Measurements from ENCODE around the gene CRYAA. TPM values are rescaled to one million over a fixed set of nuclear protein-coding genes. Genes with fewer than 3 reads are reported as not detected.

CRYAA gene
- total RNA-seq, 1 experiment from 2014 or later: not detected

DNA sequence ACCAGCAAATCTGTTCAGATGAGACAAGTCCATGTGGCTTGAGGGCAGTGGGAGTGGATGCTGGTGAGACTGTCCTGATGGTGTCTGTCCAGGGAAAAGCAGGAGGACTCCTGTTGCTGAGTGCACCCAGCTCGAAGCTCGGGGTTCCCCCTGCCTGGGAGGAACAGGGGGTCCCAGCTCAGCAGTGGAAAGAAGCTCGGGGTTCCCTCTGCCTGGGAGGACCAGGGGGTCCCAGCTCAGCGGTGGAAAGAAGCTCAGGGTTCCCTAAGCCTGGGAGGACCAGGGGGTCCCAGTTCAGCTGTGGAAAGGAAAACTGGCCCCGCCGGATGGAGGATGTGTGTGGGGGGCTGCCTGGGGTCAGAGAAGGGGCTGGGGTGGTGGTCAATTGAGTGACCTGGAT, 39.1 kb downstream of the CRYAA start:
- Histone ChIP-seq H3K79me2 (ENCODE audit: insufficient read depth, low read length) (no peaks in the 10 kb centered on the region), H3K4me3 (replicated peaks in 1 of 2; ENCODE audit: low read depth in 1 of 2, low read length in 2 of 2) (no peak overlapping the region), H3K36me3 (ENCODE audit: control insufficient read depth in 1 of 2, insufficient read depth in 2 of 2, low read length in 2 of 2) (no peaks in the 10 kb centered on the region), H4K20me1 (ENCODE audit: insufficient read depth) (no peaks in the 10 kb centered on the region), H3K9me2 (ENCODE audit: insufficient read depth) (no peaks in the 10 kb centered on the region), H3K9me3 (ENCODE audit: control insufficient read depth in 1 of 2, insufficient read depth in 1 of 2, low read depth in 1 of 2, low read length in 2 of 2) (no peaks in the 10 kb centered on the region), H3K27me3 (ENCODE audit: insufficient read depth, low read length) (0 out of 2 replicates have a peak, but pooled peaks cover 2% of the 10 kb centered on the region), H2AFZ (ENCODE audit: low read depth, low read length, poor library complexity, severe bottlenecking) (no peak overlapping the region), H3K27ac (ENCODE audit: low read depth, low read length) (no peak overlapping the region), H3K9ac (ENCODE audit: low read length) (no peak overlapping the region), H3K4me2 (ENCODE audit: low read length) (no peak overlapping the region), H3K4me1 (ENCODE audit: control insufficient read depth in 1 of 2, insufficient read depth in 2 of 2, low read length in 2 of 2) (peaks cover 0 to 8% of the 10 kb centered on the region in 2 experiments; a peak in 2 of 4 replicates)
- BruUV-seq (replicated peaks): no TSS peak
- POLR2A ChIA-PET: no interaction called here
- intact Hi-C loops (cut with micrococcal nuclease): no loop called here
- TF ChIP-seq CBX3 (IDR thresholded peaks at IDR 0.05; ENCODE audit: low read depth) (no peak), SRF (IDR thresholded peaks at IDR 0.05; ENCODE audit: low read depth) (no peak), POLR2A (IDR thresholded peaks at IDR 0.05; ENCODE audit: borderline replicate concordance, extremely low read depth, insufficient read depth, insufficient read length) (no peak), POLR2AphosphoS5 (IDR thresholded peaks at IDR 0.05; ENCODE audit: low read depth, low read length) (no peak), ZNF274 (IDR thresholded peaks at IDR 0.05; ENCODE audit: low read depth, low read length) (no peak), TCF7L2 (IDR thresholded peaks at IDR 0.05; ENCODE audit: borderline replicate concordance, extremely low read depth, insufficient read depth, insufficient read length) (no peak), CEBPB (IDR thresholded peaks at IDR 0.05; ENCODE audit: low read depth) (no peak), EZH2phosphoT487 (IDR thresholded peaks at IDR 0.05; ENCODE audit: borderline replicate concordance) (no peak)
- TF ChIP-seq, protein P1, sequence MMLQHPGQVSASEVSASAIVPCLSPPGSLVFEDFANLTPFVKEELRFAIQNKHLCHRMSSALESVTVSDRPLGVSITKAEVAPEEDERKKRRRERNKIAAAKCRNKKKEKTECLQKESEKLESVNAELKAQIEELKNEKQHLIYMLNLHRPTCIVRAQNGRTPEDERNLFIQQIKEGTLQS (IDR thresholded peaks at IDR 0.05): no peak
- TF ChIP-seq, protein P2, sequence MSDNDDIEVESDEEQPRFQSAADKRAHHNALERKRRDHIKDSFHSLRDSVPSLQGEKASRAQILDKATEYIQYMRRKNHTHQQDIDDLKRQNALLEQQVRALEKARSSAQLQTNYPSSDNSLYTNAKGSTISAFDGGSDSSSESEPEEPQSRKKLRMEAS (IDR thresholded peaks at IDR 0.05): no peak
- TF ChIP-seq, protein P3, sequence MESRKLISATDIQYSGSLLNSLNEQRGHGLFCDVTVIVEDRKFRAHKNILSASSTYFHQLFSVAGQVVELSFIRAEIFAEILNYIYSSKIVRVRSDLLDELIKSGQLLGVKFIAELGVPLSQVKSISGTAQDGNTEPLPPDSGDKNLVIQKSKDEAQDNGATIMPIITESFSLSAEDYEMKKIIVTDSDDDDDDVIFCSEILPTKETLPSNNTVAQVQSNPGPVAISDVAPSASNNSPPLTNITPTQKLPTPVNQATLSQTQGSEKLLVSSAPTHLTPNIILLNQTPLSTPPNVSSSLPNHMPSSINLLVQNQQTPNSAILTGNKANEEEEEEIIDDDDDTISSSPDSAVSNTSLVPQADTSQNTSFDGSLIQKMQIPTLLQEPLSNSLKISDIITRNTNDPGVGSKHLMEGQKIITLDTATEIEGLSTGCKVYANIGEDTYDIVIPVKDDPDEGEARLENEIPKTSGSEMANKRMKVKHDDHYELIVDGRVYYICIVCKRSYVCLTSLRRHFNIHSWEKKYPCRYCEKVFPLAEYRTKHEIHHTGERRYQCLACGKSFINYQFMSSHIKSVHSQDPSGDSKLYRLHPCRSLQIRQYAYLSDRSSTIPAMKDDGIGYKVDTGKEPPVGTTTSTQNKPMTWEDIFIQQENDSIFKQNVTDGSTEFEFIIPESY (IDR thresholded peaks at IDR 0.05; ENCODE audit: extremely low read depth, insufficient replicate concordance, low read length): no peak
- DNase-seq (ENCODE audit: low read depth, low spot score) (no peak), ATAC-seq (no peak)
- RAD21 ChIA-PET (ENCODE audit: low non-redundant PET in 1 of 2, low total read pairs in 2 of 2, uncharacterized antibody in 2 of 2, unreplicated experiment in 2 of 2): no interaction called here
- CTCF ChIA-PET: no interaction called here
